HEK293 (cell line): ENCODE results near the gene SPRR3.

Source experiments
- BCL11A ChIP-seq: fragments of 450-650 bp; formaldehyde crosslinking; IDR thresholded peaks from 2 replicates; pipeline ENCODE4 v1.5.1; 2016; ENCODE audit warnings: low read depth, missing biosample characterization, missing genetic modification characterization
- YY1 ChIP-seq: fragments of 450-650 bp; formaldehyde crosslinking; IDR thresholded peaks from 2 replicates; pipeline ENCODE4 v1.5.1; 2018; ENCODE audit warnings: missing biosample characterization, missing genetic modification characterization
- ZBTB21 ChIP-seq: fragments of 450-650 bp; formaldehyde crosslinking; IDR thresholded peaks from 2 replicates; pipeline ENCODE4 v1.5.1; 2017; ENCODE audit warnings: missing biosample characterization, missing genetic modification characterization
- ZNF335 ChIP-seq: fragments of 450-650 bp; formaldehyde crosslinking; conservative IDR thresholded peaks from 2 replicates; pipeline ENCODE4 v1.5.1; 2016; ENCODE audit warnings: missing biosample characterization, missing genetic modification characterization
- TF ChIP-seq, protein P1 (sequence below): fragments of 450-650 bp; formaldehyde crosslinking; IDR thresholded peaks from 2 replicates; pipeline ENCODE4 v1.5.1; 2016; ENCODE audit warnings: missing biosample characterization, missing genetic modification characterization
- TF ChIP-seq, protein P2 (sequence below): sonication (generic); formaldehyde crosslinking; IDR thresholded peaks from 2 replicates; pipeline ENCODE4 v1.8.1; 2022; ENCODE audit warnings: mild to moderate bottlenecking, moderate library complexity, missing genetic modification reagents
- TF ChIP-seq, protein P3 (sequence below): fragments of 450-650 bp; formaldehyde crosslinking; IDR thresholded peaks from 2 replicates; pipeline ENCODE4 v1.5.1; 2016; ENCODE audit warnings: missing biosample characterization, missing genetic modification characterization, low read depth

DNA sequence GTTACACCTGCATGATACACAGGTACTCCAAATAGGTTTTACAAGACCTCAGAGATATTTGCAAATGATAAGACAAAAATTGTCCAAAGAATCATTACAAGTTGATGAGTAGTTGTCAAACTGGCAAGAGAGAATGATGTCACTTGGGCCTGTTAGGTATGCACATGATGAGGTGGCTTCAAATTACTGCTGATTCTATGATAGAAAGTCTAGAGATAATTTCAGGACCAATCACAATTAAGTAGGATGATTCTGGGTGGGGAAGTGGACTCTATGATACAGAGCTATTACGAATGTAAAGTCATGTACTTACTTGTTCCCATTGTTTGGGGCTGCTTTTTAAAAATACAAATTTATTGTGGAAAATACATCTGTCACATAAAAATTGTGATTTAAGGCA is 24.2 kb downstream of the SPRR3 start:
- TF ChIP-seq ZBTB21 (tag by site-specific recombination) (no peak), BCL11A (no peak), ZNF335 (no peak), YY1 (tag by site-specific recombination) (no peak)
- TF ChIP-seq, protein P1, sequence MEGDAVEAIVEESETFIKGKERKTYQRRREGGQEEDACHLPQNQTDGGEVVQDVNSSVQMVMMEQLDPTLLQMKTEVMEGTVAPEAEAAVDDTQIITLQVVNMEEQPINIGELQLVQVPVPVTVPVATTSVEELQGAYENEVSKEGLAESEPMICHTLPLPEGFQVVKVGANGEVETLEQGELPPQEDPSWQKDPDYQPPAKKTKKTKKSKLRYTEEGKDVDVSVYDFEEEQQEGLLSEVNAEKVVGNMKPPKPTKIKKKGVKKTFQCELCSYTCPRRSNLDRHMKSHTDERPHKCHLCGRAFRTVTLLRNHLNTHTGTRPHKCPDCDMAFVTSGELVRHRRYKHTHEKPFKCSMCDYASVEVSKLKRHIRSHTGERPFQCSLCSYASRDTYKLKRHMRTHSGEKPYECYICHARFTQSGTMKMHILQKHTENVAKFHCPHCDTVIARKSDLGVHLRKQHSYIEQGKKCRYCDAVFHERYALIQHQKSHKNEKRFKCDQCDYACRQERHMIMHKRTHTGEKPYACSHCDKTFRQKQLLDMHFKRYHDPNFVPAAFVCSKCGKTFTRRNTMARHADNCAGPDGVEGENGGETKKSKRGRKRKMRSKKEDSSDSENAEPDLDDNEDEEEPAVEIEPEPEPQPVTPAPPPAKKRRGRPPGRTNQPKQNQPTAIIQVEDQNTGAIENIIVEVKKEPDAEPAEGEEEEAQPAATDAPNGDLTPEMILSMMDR (tag by site-specific recombination) = no peak
- TF ChIP-seq, protein P2, sequence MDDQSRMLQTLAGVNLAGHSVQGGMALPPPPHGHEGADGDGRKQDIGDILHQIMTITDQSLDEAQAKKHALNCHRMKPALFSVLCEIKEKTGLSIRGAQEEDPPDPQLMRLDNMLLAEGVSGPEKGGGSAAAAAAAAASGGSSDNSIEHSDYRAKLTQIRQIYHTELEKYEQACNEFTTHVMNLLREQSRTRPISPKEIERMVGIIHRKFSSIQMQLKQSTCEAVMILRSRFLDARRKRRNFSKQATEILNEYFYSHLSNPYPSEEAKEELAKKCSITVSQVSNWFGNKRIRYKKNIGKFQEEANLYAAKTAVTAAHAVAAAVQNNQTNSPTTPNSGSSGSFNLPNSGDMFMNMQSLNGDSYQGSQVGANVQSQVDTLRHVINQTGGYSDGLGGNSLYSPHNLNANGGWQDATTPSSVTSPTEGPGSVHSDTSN (CRISPR knock-in tag) = no peak
- TF ChIP-seq, protein P3, sequence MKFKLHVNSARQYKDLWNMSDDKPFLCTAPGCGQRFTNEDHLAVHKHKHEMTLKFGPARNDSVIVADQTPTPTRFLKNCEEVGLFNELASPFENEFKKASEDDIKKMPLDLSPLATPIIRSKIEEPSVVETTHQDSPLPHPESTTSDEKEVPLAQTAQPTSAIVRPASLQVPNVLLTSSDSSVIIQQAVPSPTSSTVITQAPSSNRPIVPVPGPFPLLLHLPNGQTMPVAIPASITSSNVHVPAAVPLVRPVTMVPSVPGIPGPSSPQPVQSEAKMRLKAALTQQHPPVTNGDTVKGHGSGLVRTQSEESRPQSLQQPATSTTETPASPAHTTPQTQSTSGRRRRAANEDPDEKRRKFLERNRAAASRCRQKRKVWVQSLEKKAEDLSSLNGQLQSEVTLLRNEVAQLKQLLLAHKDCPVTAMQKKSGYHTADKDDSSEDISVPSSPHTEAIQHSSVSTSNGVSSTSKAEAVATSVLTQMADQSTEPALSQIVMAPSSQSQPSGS (tag by site-specific recombination) = no peak
